ENCODE data around the gene ZNRF3.

The ZNRF3 gene

DNA sequence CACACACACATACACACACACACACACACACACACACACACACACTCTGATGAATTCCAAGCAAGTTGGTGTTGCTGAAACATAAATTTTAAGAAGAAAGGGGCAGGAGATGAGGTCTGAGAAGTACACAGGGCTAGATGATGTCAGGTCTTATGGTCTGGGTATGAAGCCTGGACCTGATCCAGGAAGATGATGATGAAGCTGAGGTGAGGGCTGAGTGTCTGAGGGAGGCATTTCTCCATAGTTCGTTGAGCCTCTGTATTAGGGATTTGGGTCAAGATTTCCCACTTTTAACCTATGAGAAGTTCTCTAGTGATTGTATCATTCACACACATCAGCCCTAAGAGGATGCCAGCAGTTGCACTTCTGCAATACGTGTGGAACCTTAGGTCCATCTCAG lies 222.1 kb downstream of the ZNRF3 start (continued):
- TF ChIP-seq, protein P1, sequence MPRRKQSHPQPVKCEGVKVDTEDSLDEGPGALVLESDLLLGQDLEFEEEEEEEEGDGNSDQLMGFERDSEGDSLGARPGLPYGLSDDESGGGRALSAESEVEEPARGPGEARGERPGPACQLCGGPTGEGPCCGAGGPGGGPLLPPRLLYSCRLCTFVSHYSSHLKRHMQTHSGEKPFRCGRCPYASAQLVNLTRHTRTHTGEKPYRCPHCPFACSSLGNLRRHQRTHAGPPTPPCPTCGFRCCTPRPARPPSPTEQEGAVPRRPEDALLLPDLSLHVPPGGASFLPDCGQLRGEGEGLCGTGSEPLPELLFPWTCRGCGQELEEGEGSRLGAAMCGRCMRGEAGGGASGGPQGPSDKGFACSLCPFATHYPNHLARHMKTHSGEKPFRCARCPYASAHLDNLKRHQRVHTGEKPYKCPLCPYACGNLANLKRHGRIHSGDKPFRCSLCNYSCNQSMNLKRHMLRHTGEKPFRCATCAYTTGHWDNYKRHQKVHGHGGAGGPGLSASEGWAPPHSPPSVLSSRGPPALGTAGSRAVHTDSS (tag by site-specific recombination; IDR thresholded peaks at IDR 0.05): 0 out of 2 replicates have a peak, but pooled peaks have one; percentile 55
- no peak for TF ChIP-seq ZNF341 (tag by site-specific recombination; IDR thresholded peaks at IDR 0.05; ENCODE audit: low read depth)
- TF ChIP-seq ZNF596 (tag by site-specific recombination; IDR thresholded peaks at IDR 0.05): no peak
- no peak for TF ChIP-seq ZNF335 (tag by site-specific recombination; conservative IDR thresholded peaks at IDR 0.05)
- no peak for TF ChIP-seq SALL2 (tag by site-specific recombination; IDR thresholded peaks at IDR 0.05; ENCODE audit: borderline replicate concordance)
- TF ChIP-seq, protein P2, sequence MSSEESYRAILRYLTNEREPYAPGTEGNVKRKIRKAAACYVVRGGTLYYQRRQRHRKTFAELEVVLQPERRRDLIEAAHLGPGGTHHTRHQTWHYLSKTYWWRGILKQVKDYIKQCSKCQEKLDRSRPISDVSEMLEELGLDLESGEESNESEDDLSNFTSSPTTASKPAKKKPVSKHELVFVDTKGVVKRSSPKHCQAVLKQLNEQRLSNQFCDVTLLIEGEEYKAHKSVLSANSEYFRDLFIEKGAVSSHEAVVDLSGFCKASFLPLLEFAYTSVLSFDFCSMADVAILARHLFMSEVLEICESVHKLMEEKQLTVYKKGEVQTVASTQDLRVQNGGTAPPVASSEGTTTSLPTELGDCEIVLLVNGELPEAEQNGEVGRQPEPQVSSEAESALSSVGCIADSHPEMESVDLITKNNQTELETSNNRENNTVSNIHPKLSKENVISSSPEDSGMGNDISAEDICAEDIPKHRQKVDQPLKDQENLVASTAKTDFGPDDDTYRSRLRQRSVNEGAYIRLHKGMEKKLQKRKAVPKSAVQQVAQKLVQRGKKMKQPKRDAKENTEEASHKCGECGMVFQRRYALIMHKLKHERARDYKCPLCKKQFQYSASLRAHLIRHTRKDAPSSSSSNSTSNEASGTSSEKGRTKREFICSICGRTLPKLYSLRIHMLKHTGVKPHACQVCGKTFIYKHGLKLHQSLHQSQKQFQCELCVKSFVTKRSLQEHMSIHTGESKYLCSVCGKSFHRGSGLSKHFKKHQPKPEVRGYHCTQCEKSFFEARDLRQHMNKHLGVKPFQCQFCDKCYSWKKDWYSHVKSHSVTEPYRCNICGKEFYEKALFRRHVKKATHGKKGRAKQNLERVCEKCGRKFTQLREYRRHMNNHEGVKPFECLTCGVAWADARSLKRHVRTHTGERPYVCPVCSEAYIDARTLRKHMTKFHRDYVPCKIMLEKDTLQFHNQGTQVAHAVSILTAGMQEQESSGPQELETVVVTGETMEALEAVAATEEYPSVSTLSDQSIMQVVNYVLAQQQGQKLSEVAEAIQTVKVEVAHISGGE (tag by site-specific recombination; conservative IDR thresholded peaks at IDR 0.05; ENCODE audit: low read depth): no peak
- TF ChIP-seq KLF16 (tag by site-specific recombination; IDR thresholded peaks at IDR 0.05): no peak
- TF ChIP-seq, protein P3, sequence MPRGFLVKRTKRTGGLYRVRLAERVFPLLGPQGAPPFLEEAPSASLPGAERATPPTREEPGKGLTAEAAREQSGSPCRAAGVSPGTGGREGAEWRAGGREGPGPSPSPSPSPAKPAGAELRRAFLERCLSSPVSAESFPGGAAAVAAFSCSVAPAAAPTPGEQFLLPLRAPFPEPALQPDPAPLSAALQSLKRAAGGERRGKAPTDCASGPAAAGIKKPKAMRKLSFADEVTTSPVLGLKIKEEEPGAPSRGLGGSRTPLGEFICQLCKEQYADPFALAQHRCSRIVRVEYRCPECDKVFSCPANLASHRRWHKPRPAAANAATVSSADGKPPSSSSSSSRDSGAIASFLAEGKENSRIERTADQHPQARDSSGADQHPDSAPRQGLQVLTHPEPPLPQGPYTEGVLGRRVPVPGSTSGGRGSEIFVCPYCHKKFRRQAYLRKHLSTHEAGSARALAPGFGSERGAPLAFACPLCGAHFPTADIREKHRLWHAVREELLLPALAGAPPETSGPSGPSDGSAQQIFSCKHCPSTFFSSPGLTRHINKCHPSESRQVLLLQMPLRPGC (tag by site-specific recombination; IDR thresholded peaks at IDR 0.05): 0 out of 2 replicates have a peak, but pooled peaks have one; percentile 10
- TF ChIP-seq ZNF324 (tag by site-specific recombination; IDR thresholded peaks at IDR 0.05): no peak
- TF ChIP-seq ZNF555 (tag by site-specific recombination; conservative IDR thresholded peaks at IDR 0.05): no peak
- TF ChIP-seq ZNF830 (tag by site-specific recombination; IDR thresholded peaks at IDR 0.05; ENCODE audit: low read depth): no peak
- TF ChIP-seq ZNF561 (tag by site-specific recombination; IDR thresholded peaks at IDR 0.05; ENCODE audit: borderline replicate concordance): no peak

DNA sequence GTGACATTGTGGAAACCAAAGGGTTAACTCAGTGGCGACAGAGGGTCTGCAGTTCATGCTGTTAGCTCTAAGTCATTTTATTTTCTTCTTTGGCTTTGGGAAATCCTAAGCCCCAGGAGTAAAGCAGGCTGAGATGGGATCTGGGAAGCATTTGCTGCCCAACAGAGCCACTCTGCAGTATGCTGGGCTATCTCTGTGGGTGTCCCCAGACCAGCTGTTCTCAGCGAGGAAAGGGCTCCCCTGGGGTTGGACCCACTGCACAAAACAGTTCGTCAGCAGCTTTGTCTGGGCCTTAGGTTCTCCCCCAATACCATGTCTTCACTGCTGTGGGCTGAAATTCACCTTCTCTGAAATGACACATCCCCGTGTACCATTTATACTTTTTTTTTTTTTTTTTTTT lies 223.5 kb downstream of the ZNRF3 start:
- H3K9me3 ChIP-seq (ENCODE audit: control insufficient read depth, insufficient read depth, low read depth, low read length): no peaks in the 10 kb centered on the region
- peaks cover 8% of the 10 kb centered on the region; the same call in 1 of the 2 replicates for H3K4me1 ChIP-seq (ENCODE audit: control insufficient read depth, insufficient read depth, low read length)
- H3K36me3 ChIP-seq (ENCODE audit: control insufficient read depth in 2 of 2, insufficient read depth in 1 of 2, low read length in 2 of 2): peaks cover 0 to 3% of the 10 kb centered on the region in 2 experiments; a peak in 2 of 3 replicates
- POLR2A ChIA-PET: interaction anchor here (1.2 kb wide), 1 partner anchor 11 kb away, joined by 3 read pairs; no protein-coding TSS in a partner anchor
- H3K27ac ChIP-seq (ENCODE audit: extremely low read depth, low read depth, low read length): no peak overlapping the region
- CTCF ChIA-PET: interaction anchor here (0.9 to 2.1 kb wide), 2 partner anchors 13 to 47 kb away, joined by 3 to 16 read pairs; no protein-coding TSS in a partner anchor
- no peak for TF ChIP-seq ZNF585B (tag by site-specific recombination; IDR thresholded peaks at IDR 0.05)
- TF ChIP-seq HOXA7 (CRISPR knock-in tag; IDR thresholded peaks at IDR 0.05; ENCODE audit: borderline replicate concordance): no peak
- peak; percentile 93 for TF ChIP-seq ZIC2 (tag by site-specific recombination; IDR thresholded peaks at IDR 0.05)
- H3K4me3 ChIP-seq (ENCODE audit: low read depth, low read length): no peak overlapping the region
